GM12878 (cell line): Measurements from ENCODE around the gene SMAD5. TPM values are rescaled to one million over a fixed set of nuclear protein-coding genes. Genes with fewer than 3 reads are reported as not detected.

Experiments used
- ATAC-seq: fragments of 200-7000 bp; cut with Tn5 transposase; 3 replicates; pipeline ENCODE4 v1.9.1; 2020; ENCODE audit warnings: mild to moderate bottlenecking, moderate library complexity
- BruUV-seq: library from RNA; stranded (reverse); fragments of 400-500 nt; replicated peaks from 2 replicates; lab custom pipeline; 2021; lab: Mats Ljungman, UMichigan
- CTCF ChIA-PET: fragments of 300-600 bp; sonication (Branson Sonifier 250); formaldehyde crosslinking; extraction: SDS; loops from one replicate; lab custom pipeline; 2021; ENCODE audit warnings: inconsistent platforms; lab: Yijun Ruan, JAX
- POLR2A ChIA-PET: fragments of 350-600 bp; formaldehyde crosslinking; extraction: SDS; loops from one replicate; lab custom pipeline; 2021; ENCODE audit warnings: inconsistent platforms; lab: Charles Lee
- RAD21 ChIA-PET: fragments of 300-600 bp; sonication (Branson Sonifier 250); formaldehyde crosslinking; loops from one replicate; lab custom pipeline; 2023; ENCODE audit warnings: antibody characterized with exemption; ENCODE audit not compliant: unreplicated experiment; lab: Charles Lee
- SMC1A ChIA-PET: fragments of 300-600 bp; sonication (Branson Sonifier 250); formaldehyde crosslinking; loops from one replicate; lab custom pipeline; 2023; ENCODE audit not compliant: unreplicated experiment, uncharacterized antibody; lab: Charles Lee
- DNase-seq: peaks from one replicate; pipeline ENCODE4 v3.0.0-alpha.2; 2011; ENCODE audit warnings: low read depth, low spot score
- FAIRE-seq: peaks from 3 replicates; lab custom pipeline; 2011; peaks lifted over from hg19 to GRCh38; lab: Jason Lieb, UNC
- H2AFZ ChIP-seq: 2 replicates; pipeline ENCODE4 v1.6.0; 2011; ENCODE audit warnings: low read depth, low read length, control low read depth; ENCODE audit not compliant: control insufficient read depth
- H3K27ac ChIP-seq: 2 replicates; pipeline ENCODE4 v1.5.1; 2011; ENCODE audit warnings: control low read depth; ENCODE audit not compliant: control insufficient read depth, insufficient read depth
- H3K27me3 ChIP-seq, 2 experiments: replicated peaks in 1 of 2; 2 replicates each; pipeline versions ENCODE4 v1.6.0 to v1.6.1; 2011; ENCODE audit warnings: low read length in 1 of 2; ENCODE audit not compliant: control insufficient read depth in 2 of 2, insufficient read depth in 2 of 2
- H3K36me3 ChIP-seq, 2 experiments: 2 replicates each; pipeline ENCODE4 v1.5.1; 2011; ENCODE audit warnings: low read length in 1 of 2; ENCODE audit not compliant: control insufficient read depth in 2 of 2, insufficient read depth in 2 of 2
- H3K4me1 ChIP-seq: 2 replicates; pipeline ENCODE4 v1.6.1; 2011; ENCODE audit warnings: mild to moderate bottlenecking, low read length, moderate library complexity, mixed read lengths; ENCODE audit not compliant: control insufficient read depth, insufficient read depth
- H3K4me2 ChIP-seq: 2 replicates; pipeline ENCODE4 v1.6.0; 2011; ENCODE audit warnings: control low read depth; ENCODE audit not compliant: control insufficient read depth, insufficient read depth
- H3K4me3 ChIP-seq: fragments of 200-600 bp; sonication (generic); 2 replicates; pipeline ENCODE4 v1.5.1; 2016
- H3K79me2 ChIP-seq: 2 replicates; pipeline ENCODE4 v1.6.0; 2011; ENCODE audit warnings: low read length; ENCODE audit not compliant: control insufficient read depth, insufficient read depth
- H3K9ac ChIP-seq: 2 replicates; pipeline ENCODE4 v1.8.0; 2011; ENCODE audit warnings: low read length, control low read depth, mixed read lengths; ENCODE audit not compliant: control insufficient read depth, insufficient read depth
- H3K9me3 ChIP-seq: replicated peaks from 3 replicates; pipeline ENCODE4 v1.5.1; 2011; ENCODE audit warnings: mild to moderate bottlenecking, low read length; ENCODE audit not compliant: control insufficient read depth, insufficient read depth
- H4K20me1 ChIP-seq: 2 replicates; pipeline ENCODE4 v1.6.0; 2011; ENCODE audit not compliant: control insufficient read depth, insufficient read depth
- CBX5 ChIP-seq: sonication (generic); IDR thresholded peaks from 2 replicates; pipeline ENCODE4 v1.6.1; 2016; ENCODE audit warnings: low read depth, moderate library complexity, mild to moderate bottlenecking, inconsistent platforms
- CREB1 ChIP-seq: IDR thresholded peaks from 2 replicates; pipeline ENCODE4 v1.6.1; 2012; ENCODE audit warnings: low read depth, mild to moderate bottlenecking, inconsistent platforms
- HDGF ChIP-seq: fragments of 450-650 bp; IDR thresholded peaks from 2 replicates; pipeline ENCODE4 v1.6.1; 2016; ENCODE audit warnings: antibody characterized with exemption
- MTA3 ChIP-seq: IDR thresholded peaks from 2 replicates; pipeline ENCODE4 v1.6.1; 2012; ENCODE audit warnings: low read length, inconsistent platforms, borderline replicate concordance
- NFYB ChIP-seq: IDR thresholded peaks from 2 replicates; pipeline ENCODE4 v1.6.1; 2011; ENCODE audit warnings: low read depth, mild to moderate bottlenecking, low read length, improper control_type of control experiment, moderate library complexity; ENCODE audit not compliant: insufficient read depth
- NKRF ChIP-seq: fragments of 450-650 bp; conservative IDR thresholded peaks from 2 replicates; pipeline ENCODE4 v1.6.1; 2017; ENCODE audit warnings: mild to moderate bottlenecking, moderate library complexity
- RBBP5 ChIP-seq: fragments of 200-600 bp; sonication (generic); conservative IDR thresholded peaks from 2 replicates; pipeline ENCODE4 v1.6.1; 2016
- SMAD1 ChIP-seq: fragments of 450-650 bp; IDR thresholded peaks from 2 replicates; pipeline ENCODE4 v1.6.1; 2018; ENCODE audit warnings: mild to moderate bottlenecking, low read depth; ENCODE audit not compliant: partially characterized antibody
- ZNF687 ChIP-seq: fragments of 450-650 bp; IDR thresholded peaks from 2 replicates; pipeline ENCODE4 v1.6.1; 2017; ENCODE audit warnings: mild to moderate bottlenecking, moderate library complexity
- WGBS: methylation state at CpG from one replicate; pipeline ENCODE4 v1.1.6; 2016; ENCODE audit warnings: low lambda C conversion rate; ENCODE audit not compliant: insufficient replicate concordance, insufficient coverage; ENCODE audit errors: missing lambda C conversion rate; 5-methylcytosine and 5-hydroxymethylcytosine counted together
- in situ Hi-C: fragments of 300-500 bp; cut with MboI; formaldehyde crosslinking; loops from 9 replicates; pipeline ENCODE4 v1.14.3; 2018; ENCODE audit warnings: mixed read lengths
- intact Hi-C: fragments of 100-400 bp; cut with micrococcal nuclease; formaldehyde crosslinking; loops from one replicate; pipeline ENCODE4 v1.14.2; 2022; ENCODE audit not compliant: unreplicated experiment
- polyA plus RNA-seq, 11 experiments: library from polyadenylated mRNA; depleted of rRNA in 4 of 11; unstranded in 6 of 11; stranded (reverse) in 5 of 11; fragments of >200 nt; fragmentation: Nextera tagmentation in 4 of 11; fragmentation: Illumina TruSeq in 1 of 11; extraction: Ambion mirVana in 4 of 11; extraction: Trizol in 1 of 11; gene quantifications; 1 replicate in 1 of 11; 2 replicates in 10 of 11; pipeline versions ENCODE4 v1.2.1 to v1.2.3, GENCODE V29; 2011 to 2016; ENCODE audit warnings: inconsistent platforms in 2 of 11, missing spikeins in 2 of 11, low read depth in 1 of 11
- total RNA-seq, 4 experiments: library from RNA; depleted of rRNA in 3 of 4; stranded (reverse); fragments of >200 nt in 3 of 4; fragmentation: Illumina TruSeq in 1 of 4; extraction: Trizol in 1 of 4; gene quantifications; 2 replicates each; pipeline versions ENCODE4 v1.2.1 to v1.2.3, GENCODE V29; 2013 to 2021

The SMAD5 gene
- total and polyA plus RNA-seq, 10 of the 15 experiments (the other 5 are each of a cell fraction or from before 2014, with no cell fraction given), result 3.6 to 40.6 (median 11.7) TPM

- WGBS, result 91% methylated on average over 3 of the region's 3 CpGs
- TF ChIP-seq SMAD1 (no peak), ZNF687 (no peak), MTA3 (no peak), NFYB (no peak), CREB1 (no peak), RBBP5 (no peak), CBX5 (no peak), HDGF (no peak), NKRF (no peak)
- Histone ChIP-seq H2AFZ (no peak overlapping the region), H4K20me1 (no peaks in the 10 kb centered on the region), H3K9me3 (no peaks in the 10 kb centered on the region), H3K4me2 (no peak overlapping the region), H3K27ac (no peak overlapping the region), H3K36me3 (no peaks in the 10 kb centered on the region), H3K27me3 (no peaks in the 10 kb centered on the region), H3K4me1 (no peaks in the 10 kb centered on the region), H3K79me2 (peaks cover 8% of the 10 kb centered on the region), H3K9ac (no peak overlapping the region), H3K4me3 (no peak overlapping the region)
- CTCF ChIA-PET, result interaction anchor here (0.8 to 4.5 kb wide), 6 partner anchors 9 to 83 kb away, joined by 3 to 26 read pairs (median 4); no protein-coding TSS in a partner anchor
- RAD21 ChIA-PET, result interaction anchor here (3.3 kb wide), 1 partner anchor 9 kb away, joined by 13 read pairs; no protein-coding TSS in a partner anchor
- intact Hi-C loops (no loop called here), in situ Hi-C loops (no loop called here)
- no peak for FAIRE-seq
- POLR2A ChIA-PET, result interaction anchor here (0.8 kb wide), 1 partner anchor 10 kb away, joined by 3 read pairs; no protein-coding TSS in a partner anchor
- SMC1A ChIA-PET, result interaction anchor here (0.7 to 3.9 kb wide), 11 partner anchors 9 to 72 kb away, joined by 3 to 25 read pairs (median 5); partner anchors contain the start of gene SMAD5
- ATAC-seq, result no peak
- no peak for DNase-seq
- BruUV-seq, result no TSS peak
Measured at GRCh38 chr5:136146201-136146600, 13.6 kb downstream of the SMAD5 start.
